HepG2 (cell line): ENCODE results near the gene C4B. TPM values are rescaled to one million over a fixed set of nuclear protein-coding genes. Genes with fewer than 3 reads are reported as not detected.

ENCODE experiments used
- ASH2L ChIP-seq: fragments of 300-600, 200-600 bp; sonication (generic); IDR thresholded peaks from 2 replicates; pipeline ENCODE4 v1.7.0; 2017; ENCODE audit warnings: low read depth, mild to moderate bottlenecking, moderate library complexity, mixed read lengths, low read length; ENCODE audit not compliant: insufficient read length
- BORCS8-MEF2B ChIP-seq: sonication (generic); formaldehyde crosslinking; IDR thresholded peaks from 2 replicates; pipeline ENCODE4 v1.8.0; 2022; ENCODE audit warnings: mild to moderate bottlenecking, missing genetic modification reagents
- CHCHD3 ChIP-seq: sonication (generic); formaldehyde crosslinking; IDR thresholded peaks from 2 replicates; pipeline ENCODE4 v1.8.0; 2022; ENCODE audit warnings: mild to moderate bottlenecking, missing genetic modification reagents, moderate library complexity
- FOSL2 ChIP-seq: sonication (generic); formaldehyde crosslinking; IDR thresholded peaks from 2 replicates; pipeline ENCODE4 v1.4.0; 2020; ENCODE audit warnings: missing genetic modification reagents
- KLF12 ChIP-seq: sonication (generic); formaldehyde crosslinking; IDR thresholded peaks from 2 replicates; pipeline ENCODE4 v1.4.0; 2020; ENCODE audit warnings: missing genetic modification reagents, borderline replicate concordance
- KLF9 ChIP-seq: IDR thresholded peaks from 2 replicates; pipeline ENCODE4 v1.6.1; 2016; ENCODE audit warnings: low read depth
- NCOA1 ChIP-seq: sonication (generic); formaldehyde crosslinking; IDR thresholded peaks from 2 replicates; pipeline ENCODE4 v1.9.0; 2021; ENCODE audit warnings: missing genetic modification reagents
- PHF21A ChIP-seq: sonication (generic); formaldehyde crosslinking; IDR thresholded peaks from 2 replicates; pipeline ENCODE4 v1.5.0; 2020; ENCODE audit warnings: mild to moderate bottlenecking, missing genetic modification reagents
- STAT6 ChIP-seq: sonication (generic); formaldehyde crosslinking; IDR thresholded peaks from 2 replicates; pipeline ENCODE4 v1.4.0; 2020; ENCODE audit warnings: missing genetic modification reagents, mild to moderate bottlenecking, borderline replicate concordance
- ZNF503 ChIP-seq: sonication (generic); formaldehyde crosslinking; IDR thresholded peaks from 2 replicates; pipeline ENCODE4 v1.4.0; 2020; ENCODE audit warnings: missing genetic modification reagents
- ZNF691 ChIP-seq: sonication (generic); formaldehyde crosslinking; IDR thresholded peaks from 2 replicates; pipeline ENCODE4 v1.4.0; 2020; ENCODE audit warnings: missing genetic modification reagents, low read depth, mild to moderate bottlenecking, borderline replicate concordance
- ZNF713 ChIP-seq: sonication (generic); formaldehyde crosslinking; IDR thresholded peaks from 2 replicates; pipeline ENCODE4 v1.4.0; 2020; ENCODE audit warnings: mild to moderate bottlenecking, missing genetic modification reagents
- polyA plus RNA-seq, 8 experiments: library from polyadenylated mRNA; depleted of rRNA in 3 of 8; stranded (reverse) in 7 of 8; unstranded in 1 of 8; fragments of >200 nt; fragmentation: Illumina TruSeq in 4 of 8; extraction: Trizol in 4 of 8; gene quantifications; 2 replicates each; pipeline versions ENCODE4 v1.2.1 to v1.2.3, GENCODE V29; 2011 to 2016; ENCODE audit warnings: low read depth in 4 of 8, missing spikeins in 1 of 8, mixed read lengths in 1 of 8; ENCODE audit not compliant: insufficient read depth in 1 of 8
- total RNA-seq, 5 experiments: library from RNA; depleted of rRNA; stranded (reverse); fragments of >200 nt; fragmentation: Illumina TruSeq; extraction: Trizol; gene quantifications; 2 replicates each; pipeline ENCODE4 v1.2.3, GENCODE V29; 2016; ENCODE audit warnings: low read depth in 1 of 5
- TF ChIP-seq, protein P1 (sequence below): sonication (generic); formaldehyde crosslinking; IDR thresholded peaks from 2 replicates; pipeline ENCODE4 v1.5.0; 2020; ENCODE audit warnings: mild to moderate bottlenecking, missing genetic modification reagents
- TF ChIP-seq, protein P2 (sequence below): sonication (generic); formaldehyde crosslinking; IDR thresholded peaks from 2 replicates; pipeline ENCODE4 v1.5.0; 2020; ENCODE audit warnings: missing genetic modification reagents
- TF ChIP-seq, protein P3 (sequence below): sonication (generic); formaldehyde crosslinking; conservative IDR thresholded peaks from 2 replicates; pipeline ENCODE4 v1.8.0; 2022; ENCODE audit warnings: low read depth, missing genetic modification reagents

The C4B gene
- total and polyA plus RNA-seq, 2 of the 13 experiments (the other 11 are each of a cell fraction or from before 2014, with no cell fraction given) = 167 to 538 TPM

DNA sequence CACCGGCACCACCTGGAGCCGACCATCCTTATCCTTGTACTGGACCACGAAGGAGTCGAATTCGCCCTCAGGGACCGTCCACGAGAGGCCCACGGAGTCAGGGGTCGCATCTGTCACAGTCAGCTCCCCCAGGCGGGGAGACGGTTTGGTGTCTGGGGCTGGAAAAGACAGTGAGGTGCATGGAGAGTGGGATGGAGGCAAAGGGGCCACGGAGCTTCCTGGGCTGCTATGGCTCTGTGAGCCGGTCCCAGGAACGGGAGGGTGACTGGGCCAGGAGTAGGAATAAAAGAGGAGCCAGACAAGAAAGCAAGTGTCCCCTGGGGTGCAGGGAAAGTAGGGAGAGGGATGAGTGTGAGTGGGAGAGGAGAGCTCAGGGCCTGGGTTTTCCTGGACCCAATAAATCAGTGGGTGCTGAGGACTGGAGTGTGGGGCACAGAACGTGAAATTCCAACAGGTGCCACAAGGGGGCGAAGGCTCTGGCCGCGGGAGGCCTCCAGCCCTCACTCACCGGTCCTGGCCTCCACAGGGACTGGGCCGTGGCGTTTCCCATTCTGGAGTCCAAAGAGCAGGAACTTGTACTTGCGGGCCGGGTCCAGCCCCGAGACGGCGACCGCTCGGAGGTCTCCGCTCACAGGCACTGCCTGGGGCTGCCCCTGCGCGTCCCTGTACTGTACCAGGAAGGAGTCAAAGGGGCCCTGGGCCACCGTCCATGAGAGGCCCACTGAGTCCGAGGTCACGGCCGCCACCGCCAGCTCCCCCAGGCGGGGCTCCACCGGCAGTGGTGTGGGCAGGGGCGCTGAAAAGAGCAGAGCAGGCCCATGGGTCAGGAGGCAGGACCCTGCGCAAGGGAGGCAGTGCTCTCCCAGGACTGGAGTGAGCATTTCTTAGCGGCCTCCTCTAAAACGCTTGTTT is 33.5 kb downstream of the C4B start (continued):
- TF ChIP-seq, protein P1, sequence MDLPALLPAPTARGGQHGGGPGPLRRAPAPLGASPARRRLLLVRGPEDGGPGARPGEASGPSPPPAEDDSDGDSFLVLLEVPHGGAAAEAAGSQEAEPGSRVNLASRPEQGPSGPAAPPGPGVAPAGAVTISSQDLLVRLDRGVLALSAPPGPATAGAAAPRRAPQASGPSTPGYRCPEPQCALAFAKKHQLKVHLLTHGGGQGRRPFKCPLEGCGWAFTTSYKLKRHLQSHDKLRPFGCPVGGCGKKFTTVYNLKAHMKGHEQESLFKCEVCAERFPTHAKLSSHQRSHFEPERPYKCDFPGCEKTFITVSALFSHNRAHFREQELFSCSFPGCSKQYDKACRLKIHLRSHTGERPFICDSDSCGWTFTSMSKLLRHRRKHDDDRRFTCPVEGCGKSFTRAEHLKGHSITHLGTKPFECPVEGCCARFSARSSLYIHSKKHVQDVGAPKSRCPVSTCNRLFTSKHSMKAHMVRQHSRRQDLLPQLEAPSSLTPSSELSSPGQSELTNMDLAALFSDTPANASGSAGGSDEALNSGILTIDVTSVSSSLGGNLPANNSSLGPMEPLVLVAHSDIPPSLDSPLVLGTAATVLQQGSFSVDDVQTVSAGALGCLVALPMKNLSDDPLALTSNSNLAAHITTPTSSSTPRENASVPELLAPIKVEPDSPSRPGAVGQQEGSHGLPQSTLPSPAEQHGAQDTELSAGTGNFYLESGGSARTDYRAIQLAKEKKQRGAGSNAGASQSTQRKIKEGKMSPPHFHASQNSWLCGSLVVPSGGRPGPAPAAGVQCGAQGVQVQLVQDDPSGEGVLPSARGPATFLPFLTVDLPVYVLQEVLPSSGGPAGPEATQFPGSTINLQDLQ (CRISPR knock-in tag) = peak; percentile 61; the same call in 1 of the 2 replicates
- TF ChIP-seq, protein P2, sequence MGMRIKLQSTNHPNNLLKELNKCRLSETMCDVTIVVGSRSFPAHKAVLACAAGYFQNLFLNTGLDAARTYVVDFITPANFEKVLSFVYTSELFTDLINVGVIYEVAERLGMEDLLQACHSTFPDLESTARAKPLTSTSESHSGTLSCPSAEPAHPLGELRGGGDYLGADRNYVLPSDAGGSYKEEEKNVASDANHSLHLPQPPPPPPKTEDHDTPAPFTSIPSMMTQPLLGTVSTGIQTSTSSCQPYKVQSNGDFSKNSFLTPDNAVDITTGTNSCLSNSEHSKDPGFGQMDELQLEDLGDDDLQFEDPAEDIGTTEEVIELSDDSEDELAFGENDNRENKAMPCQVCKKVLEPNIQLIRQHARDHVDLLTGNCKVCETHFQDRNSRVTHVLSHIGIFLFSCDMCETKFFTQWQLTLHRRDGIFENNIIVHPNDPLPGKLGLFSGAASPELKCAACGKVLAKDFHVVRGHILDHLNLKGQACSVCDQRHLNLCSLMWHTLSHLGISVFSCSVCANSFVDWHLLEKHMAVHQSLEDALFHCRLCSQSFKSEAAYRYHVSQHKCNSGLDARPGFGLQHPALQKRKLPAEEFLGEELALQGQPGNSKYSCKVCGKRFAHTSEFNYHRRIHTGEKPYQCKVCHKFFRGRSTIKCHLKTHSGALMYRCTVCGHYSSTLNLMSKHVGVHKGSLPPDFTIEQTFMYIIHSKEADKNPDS (CRISPR knock-in tag) = peak; percentile 63; the same call in 1 of the 2 replicates
- TF ChIP-seq PHF21A (CRISPR knock-in tag) (peak; percentile 41; the same call in 1 of the 2 replicates), STAT6 (CRISPR knock-in tag) (no peak), KLF12 (CRISPR knock-in tag) (no peak), ZNF713 (CRISPR knock-in tag) (0 out of 2 replicates have a peak, but pooled peaks have one; percentile 20), KLF9 (CRISPR knock-in tag) (no peak), BORCS8-MEF2B (CRISPR knock-in tag) (peak; percentile 87), NCOA1 (CRISPR knock-in tag) (peak; percentile 41; the same call in 1 of the 2 replicates), CHCHD3 (CRISPR knock-in tag) (peak; percentile 71; the same call in 1 of the 2 replicates), ZNF691 (peak; percentile 85; the same call in 1 of the 2 replicates), ZNF503 (CRISPR knock-in tag) (peak; percentile 75; the same call in 1 of the 2 replicates), FOSL2 (CRISPR knock-in tag) (peak; percentile 58; the same call in 1 of the 2 replicates), ASH2L (peak; percentile 32)
- TF ChIP-seq, protein P3, sequence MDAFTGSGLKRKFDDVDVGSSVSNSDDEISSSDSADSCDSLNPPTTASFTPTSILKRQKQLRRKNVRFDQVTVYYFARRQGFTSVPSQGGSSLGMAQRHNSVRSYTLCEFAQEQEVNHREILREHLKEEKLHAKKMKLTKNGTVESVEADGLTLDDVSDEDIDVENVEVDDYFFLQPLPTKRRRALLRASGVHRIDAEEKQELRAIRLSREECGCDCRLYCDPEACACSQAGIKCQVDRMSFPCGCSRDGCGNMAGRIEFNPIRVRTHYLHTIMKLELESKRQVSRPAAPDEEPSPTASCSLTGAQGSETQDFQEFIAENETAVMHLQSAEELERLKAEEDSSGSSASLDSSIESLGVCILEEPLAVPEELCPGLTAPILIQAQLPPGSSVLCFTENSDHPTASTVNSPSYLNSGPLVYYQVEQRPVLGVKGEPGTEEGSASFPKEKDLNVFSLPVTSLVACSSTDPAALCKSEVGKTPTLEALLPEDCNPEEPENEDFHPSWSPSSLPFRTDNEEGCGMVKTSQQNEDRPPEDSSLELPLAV (CRISPR knock-in tag) = no peak
